GM21786 (cell line): ENCODE data around the gene TPST1.
"Not testable (repeated sequence)": the region's sequence is repeated elsewhere in the genome, so short reads cannot be mapped to it uniquely, and the experiment has no call there.

Source experiments
- ATAC-seq: cut with Tn5 transposase; IDR thresholded peaks from one replicate; pipeline ENCODE4 v1.9.1; 2021; ENCODE audit not compliant: unreplicated experiment

The TPST1 gene

GRCh38 chr7:66187905-66188304, 17.2 kb upstream of the TPST1 start:
- no peak for ATAC-seq

- no peak for ATAC-seq
Measured at GRCh38 chr7:66188645-66189044, 16.5 kb upstream of the TPST1 start.

- ATAC-seq: no peak
Measured at GRCh38 chr7:66189695-66190503, 15.2 kb upstream of the TPST1 start.

- no peak for ATAC-seq
Measured at GRCh38 chr7:66190504-66190857, 14.7 kb upstream of the TPST1 start.

GRCh38 chr7:66193146-66193725, 11.9 kb upstream of the TPST1 start:
- ATAC-seq: no peak

- ATAC-seq: no peak
Measured at GRCh38 chr7:66198469-66198868, 6.7 kb upstream of the TPST1 start.

- no peak for ATAC-seq
Measured at GRCh38 chr7:66198956-66199355, 6.2 kb upstream of the TPST1 start.

- no peak for ATAC-seq
Measured at GRCh38 chr7:66202441-66202840, 2.7 kb upstream of the TPST1 start.

- ATAC-seq: no peak
Measured at GRCh38 chr7:66205741-66206090, 582 bp downstream of the TPST1 start.

GRCh38 chr7:66206119-66206933, 1.2 kb downstream of the TPST1 start:
- ATAC-seq: no peak

- ATAC-seq: no peak
Measured at GRCh38 chr7:66206934-66207240, 1.8 kb downstream of the TPST1 start.

GRCh38 chr7:66207540-66207939, 2.4 kb downstream of the TPST1 start:
- no peak for ATAC-seq

GRCh38 chr7:66211429-66211828, 6.3 kb downstream of the TPST1 start:
- ATAC-seq: no peak

GRCh38 chr7:66213637-66214036, 8.5 kb downstream of the TPST1 start:
- ATAC-seq: no peak

GRCh38 chr7:66216687-66217086, 11.6 kb downstream of the TPST1 start:
- ATAC-seq: no peak

- no peak for ATAC-seq
Measured at GRCh38 chr7:66219805-66220204, 14.7 kb downstream of the TPST1 start.

GRCh38 chr7:66221442-66221841, 16.3 kb downstream of the TPST1 start:
- no peak for ATAC-seq

GRCh38 chr7:66227808-66228207, 22.7 kb downstream of the TPST1 start:
- ATAC-seq: no peak

- not testable (repeated sequence) for ATAC-seq
Measured at GRCh38 chr7:66231326-66232216, 26.4 kb downstream of the TPST1 start.

- ATAC-seq: no peak
Measured at GRCh38 chr7:66233638-66234037, 28.5 kb downstream of the TPST1 start.

GRCh38 chr7:66236713-66237303, 31.7 kb downstream of the TPST1 start:
- ATAC-seq: no peak
